Right atrium auricular region (tissue), 2 donors: ENCODE data around the gene PRRT1. TPM values are rescaled to one million over a fixed set of nuclear protein-coding genes. Genes with fewer than 3 reads are reported as not detected.
"Not testable (repeated sequence)": the region's sequence is repeated elsewhere in the genome, so short reads cannot be mapped to it uniquely, and the experiment has no call there.

Experiments used
- DNase-seq: peaks from one replicate; pipeline ENCODE4 v3.0.0-alpha.2; 2019; ENCODE audit warnings: low spot score
- H3K27ac ChIP-seq, 2 donors: fragments of 200-600 bp; sonication (generic); 1 replicate in 1 of 2; 2 replicates in 1 of 2; pipeline ENCODE4 v1.5.1; 2016 to 2019
- H3K27me3 ChIP-seq, 2 donors: fragments of 200-600 bp; sonication (generic); one replicate each; pipeline versions ENCODE4 v1.5.1 to v1.6.0; 2017 to 2019
- H3K36me3 ChIP-seq: fragments of 200-600 bp; sonication (generic); one replicate; pipeline ENCODE4 v1.5.1; 2016
- H3K4me1 ChIP-seq, 2 donors: fragments of 200-600 bp; sonication (generic); one replicate each; pipeline versions ENCODE4 v1.5.1 to v1.6.0; 2017 to 2019
- H3K4me3 ChIP-seq, 2 donors: fragments of 200-600 bp; sonication (generic); 1 replicate in 1 of 2; 2 replicates in 1 of 2; pipeline ENCODE4 v1.5.1; 2017 to 2019; ENCODE audit warnings: mild to moderate bottlenecking in 1 of 2, moderate library complexity in 1 of 2
- H3K9me3 ChIP-seq, 2 donors: fragments of 200-600 bp; sonication (generic); one replicate each; pipeline ENCODE4 v1.5.1; 2019
- total RNA-seq, 2 donors: library from RNA; depleted of rRNA; stranded (reverse); fragments of >200 nt; gene quantifications; one replicate each; pipeline ENCODE4 v1.1.0, GENCODE V29; 2016
- TF ChIP-seq, protein P1 (sequence below), 2 donors: fragments of 200-600 bp; sonication (generic); IDR thresholded peaks; one replicate each; pipeline ENCODE4 v1.5.1; 2019; ENCODE audit warnings: antibody characterized with exemption in 2 of 2

The PRRT1 gene
- total RNA-seq, 2 donors from 2014 or later: 0.70 to 1.1 TPM

DNA sequence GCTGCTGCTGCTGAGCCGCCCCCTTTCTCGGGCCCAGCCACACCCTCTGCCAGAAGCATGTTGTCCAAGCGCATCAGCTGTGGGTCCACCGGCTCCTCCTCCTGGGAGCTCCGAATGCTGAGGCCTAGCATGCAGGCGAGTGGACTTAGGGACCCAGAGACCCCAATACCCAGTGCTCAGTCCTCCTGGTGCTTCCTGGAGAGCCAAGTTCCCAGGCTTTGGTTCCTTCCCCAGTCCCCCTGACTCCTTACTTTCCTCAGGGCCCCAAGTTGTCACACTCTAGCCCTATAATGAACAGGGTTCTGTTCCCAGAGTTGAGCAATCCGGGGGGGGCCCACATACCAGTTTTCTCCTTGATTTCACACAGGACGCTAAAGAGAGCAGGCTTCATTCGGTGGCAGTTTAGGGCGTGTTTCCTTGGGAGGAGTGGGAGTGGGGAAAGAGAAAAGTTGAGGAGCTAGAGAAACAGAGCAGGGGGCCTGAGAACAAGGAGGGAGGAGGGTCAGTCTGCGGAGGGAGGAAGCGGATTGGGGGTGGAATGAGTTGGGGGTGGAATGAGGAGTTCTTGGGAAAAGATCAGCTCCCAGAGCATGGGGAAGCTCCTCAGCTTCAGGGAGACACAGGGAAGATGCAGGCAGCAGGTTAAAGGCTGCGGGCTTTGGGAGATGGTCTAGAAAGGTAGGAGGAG is 36.8 kb upstream of the PRRT1 start:
- peak overlapping the region; percentile 88 to 91 for H3K4me3 ChIP-seq
- H3K27ac ChIP-seq: peak overlapping the region; percentile 92 to 99
- H3K9me3 ChIP-seq: no peaks in the 10 kb centered on the region
- DNase-seq: no peak
- H3K4me1 ChIP-seq: peaks cover 0 to 85% of the 10 kb centered on the region in 2 donors
- peaks cover 19% of the 10 kb centered on the region for H3K36me3 ChIP-seq
- H3K27me3 ChIP-seq: no peaks in the 10 kb centered on the region
- TF ChIP-seq, protein P1, sequence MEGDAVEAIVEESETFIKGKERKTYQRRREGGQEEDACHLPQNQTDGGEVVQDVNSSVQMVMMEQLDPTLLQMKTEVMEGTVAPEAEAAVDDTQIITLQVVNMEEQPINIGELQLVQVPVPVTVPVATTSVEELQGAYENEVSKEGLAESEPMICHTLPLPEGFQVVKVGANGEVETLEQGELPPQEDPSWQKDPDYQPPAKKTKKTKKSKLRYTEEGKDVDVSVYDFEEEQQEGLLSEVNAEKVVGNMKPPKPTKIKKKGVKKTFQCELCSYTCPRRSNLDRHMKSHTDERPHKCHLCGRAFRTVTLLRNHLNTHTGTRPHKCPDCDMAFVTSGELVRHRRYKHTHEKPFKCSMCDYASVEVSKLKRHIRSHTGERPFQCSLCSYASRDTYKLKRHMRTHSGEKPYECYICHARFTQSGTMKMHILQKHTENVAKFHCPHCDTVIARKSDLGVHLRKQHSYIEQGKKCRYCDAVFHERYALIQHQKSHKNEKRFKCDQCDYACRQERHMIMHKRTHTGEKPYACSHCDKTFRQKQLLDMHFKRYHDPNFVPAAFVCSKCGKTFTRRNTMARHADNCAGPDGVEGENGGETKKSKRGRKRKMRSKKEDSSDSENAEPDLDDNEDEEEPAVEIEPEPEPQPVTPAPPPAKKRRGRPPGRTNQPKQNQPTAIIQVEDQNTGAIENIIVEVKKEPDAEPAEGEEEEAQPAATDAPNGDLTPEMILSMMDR (IDR thresholded peaks at IDR 0.05): no peak

GRCh38 chr6:32187725-32188380 is 36.1 kb upstream of the PRRT1 start:
- H3K27ac ChIP-seq: peak overlapping the region; percentile 92 to 99

DNA sequence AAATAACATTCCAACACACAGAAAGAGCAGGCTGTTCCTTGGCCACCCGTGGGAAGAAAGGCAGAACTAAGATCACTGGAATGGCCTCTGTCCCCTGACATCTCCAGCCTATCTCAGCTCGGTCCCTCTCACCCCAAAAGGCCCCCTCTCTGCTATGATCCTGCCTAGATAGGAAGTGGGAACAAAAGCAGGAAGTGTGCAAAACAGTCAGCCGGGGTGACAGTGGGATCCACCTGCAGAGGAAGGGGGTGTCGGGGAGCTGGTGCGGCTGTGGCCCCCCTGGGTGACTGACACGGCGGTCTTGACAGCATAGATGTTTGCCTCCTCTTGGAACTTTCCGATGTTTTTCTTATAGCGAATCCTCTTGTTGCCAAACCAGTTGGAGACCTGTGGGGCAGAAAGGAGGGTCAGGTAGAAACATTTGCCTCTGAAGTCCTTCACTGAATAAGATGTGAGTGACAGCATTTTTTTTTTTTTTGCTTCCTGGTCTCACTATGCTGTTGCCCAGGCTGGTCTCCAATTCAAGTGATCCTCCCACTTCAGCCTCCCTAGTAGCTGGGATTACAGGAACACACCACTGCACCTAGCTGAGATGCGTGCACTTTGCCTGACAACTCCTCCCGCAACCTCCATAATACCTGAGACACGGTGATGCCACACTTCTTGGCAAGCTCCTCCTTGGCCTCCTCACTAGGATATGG is 35.4 kb upstream of the PRRT1 start:
- H3K4me3 ChIP-seq: no peak overlapping the region
- H3K36me3 ChIP-seq: peaks cover 29% of the 10 kb centered on the region
- no peaks in the 10 kb centered on the region for H3K27me3 ChIP-seq
- DNase-seq: no peak
- H3K4me1 ChIP-seq: peaks cover 0 to 74% of the 10 kb centered on the region in 2 donors
- H3K27ac ChIP-seq: peak overlapping the region; percentile 90 to 99
- H3K9me3 ChIP-seq: no peaks in the 10 kb centered on the region
- TF ChIP-seq, protein P1 (IDR thresholded peaks at IDR 0.05): no peak

More at GRCh38 chr6:32187725-32188380, 36.1 kb upstream of the PRRT1 start:
- peaks cover 23% of the 10 kb centered on the region for H3K36me3 ChIP-seq
- peaks cover 0 to 81% of the 10 kb centered on the region in 2 donors for H3K4me1 ChIP-seq
- not testable (repeated sequence) for DNase-seq, H3K9me3 ChIP-seq, H3K27me3 ChIP-seq, H3K4me3 ChIP-seq

GRCh38 chr6:32186151-32186840 is 34.6 kb upstream of the PRRT1 start:
- not testable (repeated sequence) for DNase-seq, H3K27me3 ChIP-seq, H3K9me3 ChIP-seq, H3K4me3 ChIP-seq
- H3K4me1 ChIP-seq: peaks cover 0 to 73% of the 10 kb centered on the region in 2 donors
- peak overlapping the region; percentile 90 to 99 for H3K27ac ChIP-seq
- H3K36me3 ChIP-seq: peaks cover 33% of the 10 kb centered on the region

GRCh38 chr6:32185681-32186131 is 34.0 kb upstream of the PRRT1 start:
- H3K4me1 ChIP-seq: peaks cover 0 to 73% of the 10 kb centered on the region in 2 donors
- not testable (repeated sequence) for H3K4me3 ChIP-seq

GRCh38 chr6:32184084-32184640 is 32.4 kb upstream of the PRRT1 start, which contains the start of gene AGER:
Gene AGER, minus strand, starts transcription at chr6:32184253. Its CDS starts 31 bp downstream, at chr6:32184222.
- TF ChIP-seq, protein P1 (IDR thresholded peaks at IDR 0.05): no peak
- Histone ChIP-seq H3K4me3 (no peak within 1 kb of the TSS), H3K36me3 (peaks cover 47% of the 10 kb centered on the region), H3K27me3 (no peaks in the 10 kb centered on the region), H3K9me3 (no peaks in the 10 kb centered on the region), H3K27ac (peak within 1 kb of the TSS; percentile 90 to 99), H3K4me1 (peaks cover 0 to 78% of the 10 kb centered on the region in 2 donors)
- no peak for DNase-seq

More at GRCh38 chr6:32185681-32186131, 34.0 kb upstream of the PRRT1 start:
- not testable (repeated sequence) for H3K9me3 ChIP-seq, H3K27me3 ChIP-seq
- peak overlapping the region; percentile 90 to 99 for H3K27ac ChIP-seq
- DNase-seq: peak; percentile 97
- H3K36me3 ChIP-seq: peaks cover 38% of the 10 kb centered on the region
